HG02840 (cell line): ENCODE results near the gene GPX3.

Experiments
- ATAC-seq: cut with Tn5 transposase; IDR thresholded peaks from one replicate; pipeline ENCODE4 v1.9.1; 2021; ENCODE audit warnings: mild to moderate bottlenecking, moderate library complexity, moderate number of reproducible peaks; ENCODE audit not compliant: unreplicated experiment, low FRiP score

Gene GPX3

DNA sequence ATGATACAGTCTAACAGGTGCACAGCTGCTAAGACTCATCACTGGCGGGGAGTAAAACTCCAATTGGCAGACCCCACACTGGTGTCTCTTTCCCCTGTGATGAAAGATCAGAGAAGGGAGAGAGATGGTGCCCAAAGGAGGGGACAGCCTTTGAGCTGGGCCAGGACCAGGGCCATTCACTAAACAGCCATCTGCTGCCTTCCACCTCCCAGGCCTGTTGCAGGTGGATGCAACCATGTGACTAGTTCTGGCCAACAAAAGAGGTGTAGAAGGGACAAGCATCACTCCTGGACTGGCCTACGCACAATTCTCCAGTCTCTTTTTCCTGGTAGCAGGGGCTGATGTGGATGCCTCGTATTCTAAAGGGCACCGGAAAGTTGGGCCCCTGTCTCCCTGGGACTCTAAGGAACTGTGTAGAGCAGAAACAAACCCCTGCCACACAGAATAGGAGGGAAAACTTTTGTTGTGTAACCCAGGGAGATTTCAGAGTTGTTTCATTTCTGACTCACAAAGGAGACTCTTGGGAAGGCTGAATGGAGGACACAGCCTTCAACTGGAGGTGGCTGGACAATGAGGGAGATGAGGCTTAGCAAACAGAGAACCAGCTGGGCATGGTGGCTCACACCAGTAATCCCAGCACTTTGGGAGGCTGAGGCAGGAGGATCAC lies 33.5 kb downstream of the GPX3 start:
- no peak for ATAC-seq

DNA sequence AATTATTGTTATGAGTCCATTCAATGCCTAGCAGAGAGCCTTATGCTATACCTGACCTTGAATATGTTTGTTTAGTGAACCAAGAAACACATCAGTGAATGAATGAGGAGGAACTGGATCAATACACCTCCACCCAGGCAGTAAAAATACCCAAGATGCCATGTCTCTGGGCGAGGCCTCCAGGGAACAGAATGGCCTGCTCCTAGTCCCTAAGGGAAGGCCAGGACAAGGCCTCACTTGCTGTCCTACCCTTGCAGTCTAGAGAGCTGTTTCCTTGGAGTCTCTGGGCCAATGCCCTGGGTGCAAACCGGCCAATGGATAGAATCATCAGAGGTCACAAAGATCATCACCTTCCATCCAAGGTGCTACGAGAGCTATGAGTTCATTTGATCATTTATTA lies 34.3 kb downstream of the GPX3 start:
- no peak for ATAC-seq

DNA sequence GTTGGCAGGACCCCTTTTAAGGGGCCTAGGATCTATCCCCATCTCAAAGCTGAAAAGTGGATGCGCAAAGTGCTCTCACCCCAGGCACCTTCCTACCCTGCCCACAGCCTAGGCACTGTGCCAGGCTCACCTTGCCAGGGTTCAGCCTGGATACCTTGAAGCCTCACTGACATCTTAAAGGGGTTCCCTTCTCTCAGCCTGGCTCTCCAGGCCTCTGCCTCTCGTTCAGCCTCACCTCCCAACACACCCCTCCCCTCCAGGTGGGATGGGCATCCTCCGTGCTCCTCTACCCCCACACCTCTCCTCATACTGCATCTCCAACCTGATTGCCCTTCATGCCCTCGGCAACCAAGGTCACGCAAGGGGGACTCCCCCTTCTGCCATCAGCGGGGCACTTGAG lies 34.9 kb downstream of the GPX3 start:
- ATAC-seq, result no peak

DNA sequence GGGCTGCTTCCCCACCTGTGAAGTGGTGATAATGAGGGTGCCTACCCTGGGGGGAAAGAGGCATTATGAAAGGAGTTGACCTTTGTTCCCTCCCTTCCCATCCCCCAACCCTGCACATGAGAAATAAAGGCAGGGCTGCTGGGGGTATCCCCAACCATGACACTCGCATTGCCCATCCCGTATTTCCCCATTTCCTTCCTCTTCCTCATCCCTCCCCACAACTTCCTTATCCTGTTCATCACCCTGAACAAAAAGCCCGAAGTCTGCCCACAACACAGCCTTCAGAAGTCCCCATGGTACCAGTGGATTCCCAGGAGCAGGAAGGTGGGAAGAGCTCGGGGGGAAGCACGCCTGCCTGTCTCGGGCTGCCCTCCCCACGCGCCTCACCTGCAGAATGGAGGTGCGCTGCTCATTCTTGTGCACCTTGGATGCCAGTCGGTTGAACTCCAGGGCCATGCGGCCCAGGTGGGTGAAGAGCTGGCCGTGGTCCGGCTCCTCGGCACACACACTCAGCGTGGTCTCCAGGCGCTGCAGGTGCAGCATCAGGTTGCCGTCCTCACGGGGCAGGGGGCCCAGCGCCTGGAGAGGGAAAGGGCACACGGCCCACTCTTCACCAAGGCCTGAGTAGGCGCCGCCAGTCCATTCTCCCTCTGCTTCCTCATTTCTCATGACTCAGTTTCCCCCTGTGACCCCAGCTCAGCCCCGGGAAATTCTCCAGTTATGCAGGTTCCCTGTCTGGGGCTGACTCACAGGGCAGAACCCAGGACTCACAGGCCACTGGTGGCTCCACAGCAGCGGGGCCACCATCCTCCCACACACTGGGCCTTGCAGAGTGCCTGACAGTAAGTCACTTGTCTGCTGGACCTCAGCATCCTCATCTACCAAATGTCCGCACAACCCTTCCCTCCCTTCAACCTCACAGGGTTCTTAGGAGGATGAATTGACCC lies 36.3 kb downstream of the GPX3 start:
- no peak for ATAC-seq

GRCh38 chr5:151058301-151058700 lies 37.9 kb downstream of the GPX3 start:
- ATAC-seq, result no peak

DNA sequence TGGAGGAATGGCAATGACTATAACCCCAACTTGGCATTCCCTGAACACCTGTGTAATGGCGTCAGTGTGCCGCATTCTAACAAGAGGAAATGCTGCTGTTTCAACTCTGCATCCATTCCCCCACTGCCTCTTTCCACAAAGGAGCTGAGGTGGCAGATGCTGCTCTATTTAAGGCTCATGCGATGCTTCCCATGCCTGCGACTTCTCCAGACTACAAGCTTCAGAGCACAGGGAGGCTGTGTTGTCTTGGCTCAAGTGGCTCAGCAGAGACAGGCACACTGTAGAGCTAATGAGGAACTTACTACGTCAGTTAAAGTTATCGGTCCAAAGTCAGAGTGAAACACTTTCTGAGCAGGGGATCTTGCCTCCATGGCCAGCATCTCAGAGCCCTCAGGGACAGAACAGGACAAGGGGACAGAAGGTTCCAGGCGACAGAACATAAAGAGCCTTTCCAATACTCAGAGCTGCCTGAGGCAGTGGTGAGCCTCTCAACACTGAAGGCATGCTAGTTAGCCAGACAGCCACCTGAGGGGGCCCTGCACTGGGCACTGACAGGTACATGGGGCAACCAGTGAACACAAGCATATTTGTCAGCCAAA lies 38.6 kb downstream of the GPX3 start:
- no peak for ATAC-seq

- no peak for ATAC-seq
Measured at GRCh38 chr5:151060742-151061141, 40.4 kb downstream of the GPX3 start.

- no peak for ATAC-seq
Measured at GRCh38 chr5:151062405-151063141, 42.2 kb downstream of the GPX3 start.

- no peak for ATAC-seq
Measured at GRCh38 chr5:151063142-151063989, 43.0 kb downstream of the GPX3 start.

DNA sequence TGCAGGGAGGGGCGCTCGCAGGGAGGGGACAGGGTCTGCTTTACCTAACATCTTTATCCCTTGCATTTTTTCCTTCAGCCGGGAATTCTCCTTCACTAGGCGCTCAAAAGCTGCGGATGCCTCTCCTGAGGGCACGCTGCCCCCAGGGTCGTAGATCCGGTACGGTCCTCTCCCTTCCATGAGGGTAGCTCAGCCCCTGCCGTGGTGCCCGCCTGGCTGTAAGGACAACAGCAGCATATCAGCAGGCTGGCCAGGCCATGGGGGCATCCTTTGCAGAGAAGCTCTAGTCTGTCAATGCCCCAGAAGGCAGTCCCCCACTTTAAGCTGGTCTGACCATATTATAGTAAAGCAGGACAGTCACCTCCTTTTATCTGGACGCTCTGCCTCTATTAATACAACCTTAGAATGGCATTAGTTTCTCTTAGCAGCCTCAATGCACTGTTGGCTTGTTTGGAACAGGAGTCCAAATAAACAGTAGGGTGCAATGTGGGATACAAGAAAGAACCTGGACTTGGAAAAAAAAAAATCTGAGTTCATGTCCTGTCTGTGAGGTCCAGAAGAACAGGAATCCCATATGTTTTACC lies 44.6 kb downstream of the GPX3 start:
- ATAC-seq, result no peak

GRCh38 chr5:151065609-151066008 lies 45.2 kb downstream of the GPX3 start:
- ATAC-seq, result no peak

GRCh38 chr5:151066920-151067319 lies 46.5 kb downstream of the GPX3 start:
- ATAC-seq, result no peak

GRCh38 chr5:151067632-151068432 lies 47.4 kb downstream of the GPX3 start:
- ATAC-seq, result no peak

GRCh38 chr5:151068433-151069197 lies 48.2 kb downstream of the GPX3 start:
- no peak for ATAC-seq

GRCh38 chr5:151070449-151070848 lies 50.1 kb downstream of the GPX3 start:
- no peak for ATAC-seq

DNA sequence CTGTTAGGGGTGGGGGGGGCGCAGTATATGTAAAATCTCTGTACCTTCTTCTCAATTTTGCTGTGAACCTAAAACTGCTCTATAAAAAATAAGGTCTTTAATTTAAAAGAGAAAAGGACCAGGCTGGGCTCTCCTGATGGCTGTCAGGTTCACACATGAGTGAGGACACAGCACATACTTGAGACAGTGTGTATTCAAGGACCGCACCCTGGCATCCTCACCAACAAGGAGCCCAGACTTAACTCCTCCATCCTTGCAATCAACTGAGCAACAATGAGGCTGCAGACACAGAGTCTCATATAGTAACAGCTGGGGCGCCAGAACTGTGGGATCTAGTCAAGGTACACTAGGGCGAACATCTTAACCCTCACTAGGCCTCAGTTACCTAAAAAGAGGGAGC lies 50.6 kb downstream of the GPX3 start:
- ATAC-seq, result no peak

- ATAC-seq, result no peak
Measured at GRCh38 chr5:151071848-151072629, 51.6 kb downstream of the GPX3 start.
